Thoracic aorta (tissue), 2 donors: ENCODE results near the gene UPK3A. TPM values are rescaled to one million over a fixed set of nuclear protein-coding genes. Genes with fewer than 3 reads are reported as not detected.
"Not testable (repeated sequence)": the region's sequence is repeated elsewhere in the genome, so short reads cannot be mapped to it uniquely, and the experiment has no call there.

Experiments used
- ATAC-seq: fragments of 150-250 bp; one replicate; pipeline ENCODE4 v1.8.0; 2017; ENCODE audit warnings: low read depth; ENCODE audit not compliant: insufficient number of reproducible peaks, low FRiP score
- DNase-seq: peaks from one replicate; pipeline ENCODE4 v3.0.0-alpha.2; 2020; ENCODE audit warnings: low spot score
- H3K27ac ChIP-seq, 2 donors: fragments of 200-600 bp; sonication (generic); 1 replicate in 1 of 2; 2 replicates in 1 of 2; pipeline ENCODE4 v1.5.1; 2016; ENCODE audit warnings: mild to moderate bottlenecking in 2 of 2, moderate library complexity in 2 of 2
- H3K27me3 ChIP-seq: fragments of 200-600 bp; sonication (generic); replicated peaks from 2 replicates; pipeline ENCODE4 v1.6.0; 2016; ENCODE audit warnings: mild to moderate bottlenecking; ENCODE audit not compliant: insufficient read depth
- H3K36me3 ChIP-seq: fragments of 200-600 bp; sonication (generic); one replicate; pipeline ENCODE4 v1.5.1; 2016
- H3K4me1 ChIP-seq, 2 donors: fragments of 200-600 bp; sonication (generic); 1 replicate in 1 of 2; 2 replicates in 1 of 2; pipeline versions ENCODE4 v1.5.1 to v1.6.0; 2016; ENCODE audit warnings: low read depth in 2 of 2, mild to moderate bottlenecking in 1 of 2; ENCODE audit not compliant: control insufficient read depth in 1 of 2
- H3K4me3 ChIP-seq: fragments of 200-600 bp; sonication (generic); 2 replicates; pipeline ENCODE4 v1.5.1; 2016; ENCODE audit warnings: mild to moderate bottlenecking
- H3K9me3 ChIP-seq: fragments of 200-600 bp; sonication (generic); 2 replicates; pipeline ENCODE4 v1.5.1; 2016
- CTCF ChIP-seq: fragments of 200-600 bp; sonication (generic); IDR thresholded peaks from one replicate; pipeline ENCODE4 v1.5.1; 2019; ENCODE audit warnings: antibody characterized with exemption
- total RNA-seq, 2 donors: library from RNA; depleted of rRNA; stranded (reverse); fragments of >200 nt; gene quantifications; one replicate each; pipeline versions ENCODE4 v1.1.0 to v1.2.3, GENCODE V29; 2016

Gene UPK3A
- total RNA-seq, 2 donors from 2014 or later = not detected

- no peak for ATAC-seq
- Histone ChIP-seq H3K4me1 (peaks cover 14 to 48% of the 10 kb centered on the region in 2 donors), H3K9me3 (no peaks in the 10 kb centered on the region), H3K36me3 (peaks cover 41% of the 10 kb centered on the region), H3K4me3 (no peak overlapping the region), H3K27ac (no peak overlapping the region), H3K27me3 (no peaks in the 10 kb centered on the region)
- no peak for TF ChIP-seq CTCF
- no peak for DNase-seq
Observed at GRCh38 chr22:45322873-45323525, 38.2 kb downstream of the UPK3A start.

GRCh38 chr22:45323695-45324094 is 38.9 kb downstream of the UPK3A start:
- Histone ChIP-seq H3K9me3 (no peaks in the 10 kb centered on the region), H3K27me3 (no peaks in the 10 kb centered on the region), H3K27ac (no peak overlapping the region), H3K4me1 (peaks cover 13 to 41% of the 10 kb centered on the region in 2 donors), H3K36me3 (peaks cover 41% of the 10 kb centered on the region), H3K4me3 (no peak overlapping the region)
- ATAC-seq (no peak), DNase-seq (no peak)
- no peak for TF ChIP-seq CTCF

GRCh38 chr22:45324311-45324711 is 39.6 kb downstream of the UPK3A start:
- no peak for ATAC-seq
- Histone ChIP-seq H3K27me3 (no peaks in the 10 kb centered on the region), H3K4me1 (peaks cover 6 to 35% of the 10 kb centered on the region in 2 donors), H3K36me3 (peaks cover 41% of the 10 kb centered on the region), H3K9me3 (no peaks in the 10 kb centered on the region), H3K4me3 (no peak overlapping the region), H3K27ac (no peak overlapping the region)
- DNase-seq = no peak
- TF ChIP-seq CTCF = no peak

- not testable (repeated sequence) for H3K4me3 ChIP-seq, H3K27ac ChIP-seq, H3K4me1 ChIP-seq, H3K27me3 ChIP-seq, H3K9me3 ChIP-seq, ATAC-seq, DNase-seq
- peaks cover 41% of the 10 kb centered on the region for H3K36me3 ChIP-seq
Observed at GRCh38 chr22:45328261-45328660, 43.5 kb downstream of the UPK3A start.

- peaks cover 35% of the 10 kb centered on the region for H3K36me3 ChIP-seq
- H3K27ac ChIP-seq = no peak overlapping the region
- ATAC-seq = no peak
Observed at GRCh38 chr22:45328822-45329529, 44.2 kb downstream of the UPK3A start.

More at GRCh38 chr22:45328822-45329529, 44.2 kb downstream of the UPK3A start:
- Histone ChIP-seq H3K27me3 (no peaks in the 10 kb centered on the region), H3K4me3 (no peak overlapping the region), H3K9me3 (no peaks in the 10 kb centered on the region), H3K4me1 (peaks cover 0 to 10% of the 10 kb centered on the region in 2 donors)
- DNase-seq = no peak
- no peak for TF ChIP-seq CTCF
